ENCODE measurements around the gene BRF1. TPM values are rescaled to one million over a fixed set of nuclear protein-coding genes. Genes with fewer than 3 reads are reported as not detected.

The BRF1 gene
- total RNA-seq, 2 experiments from 2014 or later = 23.7 to 26.4 TPM

DNA sequence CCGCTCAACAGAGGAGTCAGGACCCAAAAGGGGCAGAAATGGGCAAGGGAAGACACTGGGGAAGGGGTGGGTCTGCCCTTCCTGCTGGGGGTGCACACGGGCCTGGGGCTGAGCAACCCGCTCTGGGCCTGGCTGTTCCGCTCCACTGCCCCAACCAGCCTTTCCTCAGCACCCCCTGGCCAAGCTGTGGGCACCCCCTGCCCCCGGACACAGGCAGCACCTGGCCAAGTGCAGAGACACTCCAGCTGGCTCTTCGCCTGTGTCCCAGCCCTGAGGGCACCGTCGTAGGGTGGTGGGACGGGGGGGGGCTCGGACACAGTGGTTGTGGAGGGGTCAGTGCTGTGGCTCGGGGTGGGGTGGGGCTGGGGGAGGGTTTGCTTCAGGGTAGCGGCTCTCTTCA is 24.1 kb upstream of the BRF1 start:
- Histone ChIP-seq H3K9me2 (ENCODE audit: insufficient read depth, low read length) (no peaks in the 10 kb centered on the region), H2AFZ (ENCODE audit: low read length) (no peak overlapping the region), H4K20me1 (ENCODE audit: insufficient read depth, low read length) (no peaks in the 10 kb centered on the region), H3K4me1 (ENCODE audit: insufficient read depth, low read length, poor library complexity, severe bottlenecking) (no peaks in the 10 kb centered on the region), H3K9me3 (ENCODE audit: low read length) (no peaks in the 10 kb centered on the region), H3K4me3 (ENCODE audit: low read depth, low read length, poor library complexity, severe bottlenecking) (no peak overlapping the region), H3K36me3 (ENCODE audit: insufficient read depth, low read length) (no peaks in the 10 kb centered on the region), H3K79me2 (ENCODE audit: insufficient read depth, low read depth, low read length) (no peaks in the 10 kb centered on the region), H3K27ac (ENCODE audit: low read depth, low read length, poor library complexity, severe bottlenecking) (no peak overlapping the region), H3K4me2 (ENCODE audit: low read length) (no peak overlapping the region)
- ChIA-PET CTCF (ENCODE audit: unreplicated experiment) (no interaction called here), POLR2A (no interaction called here)
- TF ChIP-seq EZH2phosphoT487 (IDR thresholded peaks at IDR 0.05; ENCODE audit: borderline replicate concordance, low read depth, low read length) = no peak
- TF ChIP-seq, protein P1, sequence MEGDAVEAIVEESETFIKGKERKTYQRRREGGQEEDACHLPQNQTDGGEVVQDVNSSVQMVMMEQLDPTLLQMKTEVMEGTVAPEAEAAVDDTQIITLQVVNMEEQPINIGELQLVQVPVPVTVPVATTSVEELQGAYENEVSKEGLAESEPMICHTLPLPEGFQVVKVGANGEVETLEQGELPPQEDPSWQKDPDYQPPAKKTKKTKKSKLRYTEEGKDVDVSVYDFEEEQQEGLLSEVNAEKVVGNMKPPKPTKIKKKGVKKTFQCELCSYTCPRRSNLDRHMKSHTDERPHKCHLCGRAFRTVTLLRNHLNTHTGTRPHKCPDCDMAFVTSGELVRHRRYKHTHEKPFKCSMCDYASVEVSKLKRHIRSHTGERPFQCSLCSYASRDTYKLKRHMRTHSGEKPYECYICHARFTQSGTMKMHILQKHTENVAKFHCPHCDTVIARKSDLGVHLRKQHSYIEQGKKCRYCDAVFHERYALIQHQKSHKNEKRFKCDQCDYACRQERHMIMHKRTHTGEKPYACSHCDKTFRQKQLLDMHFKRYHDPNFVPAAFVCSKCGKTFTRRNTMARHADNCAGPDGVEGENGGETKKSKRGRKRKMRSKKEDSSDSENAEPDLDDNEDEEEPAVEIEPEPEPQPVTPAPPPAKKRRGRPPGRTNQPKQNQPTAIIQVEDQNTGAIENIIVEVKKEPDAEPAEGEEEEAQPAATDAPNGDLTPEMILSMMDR (conservative IDR thresholded peaks at IDR 0.05; ENCODE audit: low read length) = no peak
- no peak for DNase-seq (ENCODE audit: low spot score)
- no TSS peak for BruUV-seq (replicated peaks)
- intact Hi-C loops (cut with micrococcal nuclease; ENCODE audit: unreplicated experiment) = no loop called here

DNA sequence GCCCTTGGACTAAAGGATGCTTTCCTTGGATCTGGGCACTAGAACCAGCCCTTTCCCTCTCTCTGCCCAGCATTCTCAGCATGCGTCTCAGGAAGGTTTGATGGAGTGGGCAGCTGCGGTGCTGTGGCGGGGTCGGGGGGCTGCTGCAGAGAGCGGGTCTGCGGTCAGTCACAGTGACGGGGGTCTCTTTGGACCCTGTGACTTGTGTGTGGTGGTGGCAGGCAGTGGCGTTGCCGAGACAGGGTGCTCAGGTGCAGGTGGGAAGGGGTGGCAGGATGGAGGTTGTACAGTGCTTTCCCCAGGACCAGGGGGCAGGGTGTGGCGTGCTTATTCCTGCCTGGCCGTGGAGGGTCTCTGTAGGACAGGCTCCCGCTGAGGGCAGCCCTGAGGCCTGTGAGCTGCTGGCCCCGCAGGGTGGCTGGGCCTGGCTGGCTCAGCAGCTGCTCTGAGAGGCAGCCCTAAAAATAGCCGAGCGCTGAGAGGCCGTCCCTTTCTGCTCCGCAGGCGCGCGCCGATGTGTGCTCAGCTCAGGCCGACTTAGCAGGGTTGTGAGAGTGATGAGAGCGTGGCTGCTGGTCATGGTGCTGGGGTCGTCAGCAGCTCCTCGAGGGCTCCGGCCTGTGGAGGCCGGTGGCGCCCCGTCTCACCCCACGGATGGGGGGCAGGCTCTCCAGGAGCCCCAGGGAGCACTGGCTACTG is 23.4 kb upstream of the BRF1 start:
- Histone ChIP-seq H2AFZ (ENCODE audit: low read length) (no peak overlapping the region), H3K4me1 (ENCODE audit: insufficient read depth, low read length, poor library complexity, severe bottlenecking) (no peaks in the 10 kb centered on the region), H4K20me1 (ENCODE audit: insufficient read depth, low read length) (no peaks in the 10 kb centered on the region), H3K79me2 (ENCODE audit: insufficient read depth, low read depth, low read length) (no peaks in the 10 kb centered on the region), H3K4me2 (ENCODE audit: low read length) (no peak overlapping the region), H3K4me3 (ENCODE audit: low read depth, low read length, poor library complexity, severe bottlenecking) (no peak overlapping the region), H3K9me3 (ENCODE audit: low read length) (no peaks in the 10 kb centered on the region), H3K27ac (ENCODE audit: low read depth, low read length, poor library complexity, severe bottlenecking) (no peak overlapping the region), H3K36me3 (ENCODE audit: insufficient read depth, low read length) (no peaks in the 10 kb centered on the region), H3K9me2 (ENCODE audit: insufficient read depth, low read length) (no peaks in the 10 kb centered on the region)
- ChIA-PET POLR2A (no interaction called here), CTCF (ENCODE audit: unreplicated experiment) (no interaction called here)
- TF ChIP-seq, protein P1 (conservative IDR thresholded peaks at IDR 0.05; ENCODE audit: low read length) = no peak
- TF ChIP-seq EZH2phosphoT487 (IDR thresholded peaks at IDR 0.05; ENCODE audit: borderline replicate concordance, low read depth, low read length) = no peak
- no peak for DNase-seq (ENCODE audit: low spot score)
- intact Hi-C loops (cut with micrococcal nuclease; ENCODE audit: unreplicated experiment) = no loop called here
- BruUV-seq (replicated peaks) = no TSS peak

DNA sequence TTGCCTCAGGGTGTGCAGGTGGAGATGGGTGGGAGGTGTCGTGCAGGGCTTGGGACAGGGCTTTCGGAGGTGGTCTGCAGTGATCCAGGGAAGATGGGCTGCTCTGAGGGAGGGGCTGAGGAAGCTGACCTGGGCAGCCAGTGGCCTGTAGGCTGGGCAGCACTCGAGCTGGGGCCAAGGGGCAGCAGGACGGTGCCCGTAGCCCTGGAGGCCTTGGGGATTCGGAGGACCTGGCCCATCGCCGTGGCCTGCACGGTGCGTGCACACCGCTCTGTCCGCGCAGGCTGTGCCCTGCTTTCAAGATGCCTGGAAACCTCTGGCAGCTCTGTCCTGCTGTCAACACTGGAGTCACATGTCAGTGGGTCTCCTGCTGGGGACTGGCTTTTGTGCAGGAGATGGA is 22.9 kb upstream of the BRF1 start:
- intact Hi-C loops (cut with micrococcal nuclease; ENCODE audit: unreplicated experiment) = no loop called here
- CTCF ChIA-PET (ENCODE audit: unreplicated experiment) = no interaction called here
- Histone ChIP-seq H3K27ac (ENCODE audit: low read depth, low read length, poor library complexity, severe bottlenecking) (no peak overlapping the region), H3K79me2 (ENCODE audit: insufficient read depth, low read depth, low read length) (no peaks in the 10 kb centered on the region), H3K36me3 (ENCODE audit: insufficient read depth, low read length) (no peaks in the 10 kb centered on the region), H3K4me3 (ENCODE audit: low read depth, low read length, poor library complexity, severe bottlenecking) (no peak overlapping the region), H3K4me2 (ENCODE audit: low read length) (no peak overlapping the region), H3K9me2 (ENCODE audit: insufficient read depth, low read length) (no peaks in the 10 kb centered on the region), H4K20me1 (ENCODE audit: insufficient read depth, low read length) (no peaks in the 10 kb centered on the region), H3K4me1 (ENCODE audit: insufficient read depth, low read length, poor library complexity, severe bottlenecking) (no peaks in the 10 kb centered on the region), H2AFZ (ENCODE audit: low read length) (no peak overlapping the region), H3K9me3 (ENCODE audit: low read length) (no peaks in the 10 kb centered on the region)
- BruUV-seq (replicated peaks) = no TSS peak
- POLR2A ChIA-PET = no interaction called here
- DNase-seq (ENCODE audit: low spot score) = no peak
- no peak for TF ChIP-seq EZH2phosphoT487 (IDR thresholded peaks at IDR 0.05; ENCODE audit: borderline replicate concordance, low read depth, low read length)
- TF ChIP-seq, protein P1 (conservative IDR thresholded peaks at IDR 0.05; ENCODE audit: low read length) = no peak

All from OCI-LY7 (cell line).